Measurements from ENCODE around the gene P2RX6.
"Not testable (repeated sequence)": the region's sequence is repeated elsewhere in the genome, so short reads cannot be mapped to it uniquely, and the experiment has no call there.

P2RX6 gene

DNA sequence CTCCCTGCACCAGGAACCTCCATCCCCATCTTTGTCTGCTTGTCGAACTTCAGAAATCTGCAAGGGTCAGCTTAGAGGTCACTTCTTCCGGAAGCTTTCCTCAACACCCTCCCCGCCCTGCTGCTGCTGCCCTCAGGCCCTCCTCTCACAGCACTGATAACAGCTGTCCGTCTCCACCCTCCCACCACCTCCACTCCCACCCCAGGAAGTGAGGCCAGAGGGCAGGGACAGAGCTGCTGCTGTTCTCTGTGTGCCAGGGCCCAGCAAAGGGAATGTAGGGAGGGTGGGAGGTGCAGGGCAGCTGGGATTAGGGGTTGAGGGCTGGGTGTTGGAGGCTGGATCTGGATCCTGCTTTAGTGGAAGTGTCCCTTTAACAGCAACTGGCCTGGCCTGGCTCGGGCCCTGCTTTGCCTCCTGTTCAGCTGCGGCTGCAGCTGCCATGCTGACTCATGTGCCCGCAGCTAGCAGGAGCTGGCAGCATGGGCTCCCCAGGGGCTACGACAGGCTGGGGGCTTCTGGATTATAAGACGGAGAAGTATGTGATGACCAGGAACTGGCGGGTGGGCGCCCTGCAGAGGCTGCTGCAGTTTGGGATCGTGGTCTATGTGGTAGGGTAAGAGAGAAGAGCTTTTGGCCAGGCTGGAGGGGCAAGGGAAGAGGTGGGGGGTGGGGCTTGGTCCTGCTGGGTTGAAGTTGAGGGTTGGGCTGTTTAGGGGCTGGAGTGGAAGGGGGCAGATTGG is at the start of gene P2RX6:
Gene P2RX6 (plus strand): TSS at position 440 of the 740 bp plus-strand sequence. CDS start 10 bp downstream, at position 450.
- DNase-seq = no peak

DNA sequence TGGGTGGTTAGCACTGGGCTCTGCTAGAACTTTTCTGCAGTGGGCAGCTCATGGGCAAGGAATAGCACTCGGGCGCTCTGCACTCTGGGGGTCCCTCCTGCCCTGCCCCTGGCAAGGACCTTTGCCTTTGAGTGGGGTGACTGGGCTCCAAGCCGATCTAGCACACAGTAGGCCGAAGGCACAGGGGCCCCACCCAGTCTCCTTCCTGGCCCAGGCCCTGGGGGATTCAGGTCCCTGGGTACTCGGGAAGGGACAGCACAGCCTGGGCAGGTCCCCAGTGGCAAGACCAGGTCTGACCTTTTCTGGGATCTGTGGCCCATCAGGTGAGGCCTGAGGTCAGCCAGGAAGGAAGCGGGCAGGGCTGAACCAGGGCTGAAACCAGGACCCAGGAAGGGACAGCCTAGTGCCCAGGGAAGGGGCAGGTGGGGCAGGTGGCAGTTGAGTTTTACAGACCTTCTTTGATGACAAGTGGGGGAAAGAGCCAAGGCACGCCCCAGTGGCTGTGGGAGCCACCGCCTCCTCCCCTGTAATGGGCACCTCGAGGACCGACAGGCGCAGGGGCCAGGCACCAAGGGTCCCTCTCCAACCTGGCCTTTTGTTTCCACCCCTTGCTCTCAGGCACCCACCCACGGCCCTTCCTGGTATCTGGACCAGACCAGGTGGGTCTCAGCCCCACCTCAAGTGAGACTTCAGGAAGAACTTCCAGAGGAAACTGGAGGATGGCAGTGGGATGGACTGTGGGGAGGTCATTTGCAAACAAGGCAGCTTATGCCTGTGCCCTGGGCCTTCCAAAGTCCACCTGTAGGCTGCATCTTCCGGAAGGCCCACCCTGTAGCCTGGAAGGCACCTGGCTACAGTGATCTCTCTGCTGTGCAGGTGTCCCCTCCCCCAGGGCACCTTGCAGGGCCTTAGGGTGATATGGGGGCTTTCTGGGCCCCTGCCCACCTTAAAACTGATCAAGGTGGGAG is 48.8 kb upstream of the P2RX6 start:
- no peak for DNase-seq

- DNase-seq = no peak
Observed at GRCh38 chr22:20966883-20967696, 47.9 kb upstream of the P2RX6 start, which contains the start of gene AIFM3. AIFM3 (plus strand) TSS chr22:20967255; CDS start chr22:20967945, 690 bp downstream.

DNA sequence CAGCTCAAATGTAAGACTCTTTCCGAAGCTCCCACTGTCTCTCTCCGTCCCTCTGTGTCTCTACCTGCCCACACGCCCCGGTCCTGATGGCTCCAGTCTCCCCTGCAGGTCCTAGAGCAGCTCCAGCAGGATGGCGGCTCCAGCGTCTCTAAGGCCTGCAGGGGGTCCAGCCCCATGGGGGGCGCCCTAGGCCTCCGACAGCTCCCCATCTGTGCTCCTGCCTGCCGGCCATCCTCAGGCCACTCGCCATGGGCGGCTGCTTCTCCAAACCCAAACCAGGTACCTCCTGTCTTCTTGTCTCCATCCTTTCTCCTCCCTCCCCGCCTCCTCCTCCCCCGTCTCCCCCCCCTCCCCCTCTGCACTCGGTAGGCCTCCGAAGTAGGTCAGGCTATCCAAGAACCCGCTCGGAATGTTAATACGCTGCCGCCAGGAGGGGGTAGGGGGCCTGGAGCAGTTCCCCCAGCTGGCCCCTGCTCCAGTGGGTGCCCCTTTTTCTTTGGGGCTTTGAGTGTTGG is 47.2 kb upstream of the P2RX6 start:
- no peak for DNase-seq

DNA sequence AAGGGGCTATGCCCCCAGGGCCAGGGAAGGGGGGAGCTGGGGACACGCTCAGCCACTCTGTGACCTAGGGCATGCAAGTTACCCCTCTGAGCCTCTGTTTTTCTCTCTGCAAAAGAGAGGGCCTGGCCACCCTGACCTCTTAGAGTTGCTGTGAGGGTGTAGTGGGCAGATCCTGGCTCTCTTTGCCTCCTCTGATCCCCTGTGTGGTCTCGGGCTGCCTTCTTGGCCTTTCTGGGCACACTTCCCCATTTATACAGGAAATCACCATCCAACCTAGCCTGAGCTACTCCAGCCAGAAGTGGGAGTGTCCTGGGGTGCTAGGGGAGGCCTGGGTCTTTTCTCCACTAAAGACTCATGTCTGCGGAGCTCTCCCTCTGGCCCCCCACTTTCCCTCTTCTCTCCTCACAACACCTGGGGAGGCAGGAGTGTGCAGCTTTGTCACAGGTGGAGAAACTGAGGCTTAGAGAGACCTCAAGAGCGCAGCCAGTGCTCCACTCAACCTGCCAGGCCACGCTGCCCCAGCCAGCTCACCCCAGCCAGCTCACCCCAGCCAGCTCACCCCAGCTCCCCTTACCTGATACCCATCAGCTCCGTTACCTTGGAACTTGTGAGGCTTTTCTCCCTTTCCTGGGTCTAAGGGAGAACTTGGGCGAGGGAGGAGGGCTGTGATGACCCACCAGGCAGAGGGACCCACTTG is 46.5 kb upstream of the P2RX6 start:
- DNase-seq = no peak

DNA sequence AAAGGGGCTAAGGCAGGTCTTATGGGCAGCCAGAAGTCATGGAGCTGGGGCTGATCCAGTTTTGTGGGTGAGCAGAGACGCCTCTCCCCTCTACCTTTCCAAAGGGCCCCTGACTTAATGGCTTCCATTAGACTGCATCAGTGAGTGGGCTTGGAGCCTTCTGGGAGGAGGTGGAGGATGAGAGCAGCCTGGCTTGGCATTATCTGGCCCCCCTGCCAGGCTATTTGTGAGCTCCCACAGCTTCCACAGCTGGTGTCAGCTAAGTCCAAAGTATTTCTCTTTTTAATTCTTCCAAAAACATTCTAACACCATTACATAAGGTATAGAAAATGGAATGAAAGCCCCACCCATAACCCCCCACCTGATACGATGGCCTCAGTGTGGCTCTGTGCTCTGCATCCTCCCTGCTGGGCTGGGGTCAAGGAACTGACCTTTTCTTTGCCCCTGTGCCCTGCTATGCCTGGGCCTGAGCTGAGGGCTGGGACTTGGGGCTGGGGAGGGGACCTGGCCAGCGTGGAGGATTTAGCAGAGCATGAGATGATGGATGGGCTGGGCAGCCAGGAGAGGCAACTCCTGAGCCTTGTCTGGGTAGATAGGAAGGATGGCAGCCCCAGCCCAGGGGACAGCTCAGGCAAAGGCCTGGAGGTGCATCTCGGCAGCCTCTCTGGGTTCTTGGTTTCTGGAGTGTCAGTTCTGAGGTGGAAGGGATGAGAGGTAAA is 43.9 kb upstream of the P2RX6 start:
- DNase-seq = no peak

DNA sequence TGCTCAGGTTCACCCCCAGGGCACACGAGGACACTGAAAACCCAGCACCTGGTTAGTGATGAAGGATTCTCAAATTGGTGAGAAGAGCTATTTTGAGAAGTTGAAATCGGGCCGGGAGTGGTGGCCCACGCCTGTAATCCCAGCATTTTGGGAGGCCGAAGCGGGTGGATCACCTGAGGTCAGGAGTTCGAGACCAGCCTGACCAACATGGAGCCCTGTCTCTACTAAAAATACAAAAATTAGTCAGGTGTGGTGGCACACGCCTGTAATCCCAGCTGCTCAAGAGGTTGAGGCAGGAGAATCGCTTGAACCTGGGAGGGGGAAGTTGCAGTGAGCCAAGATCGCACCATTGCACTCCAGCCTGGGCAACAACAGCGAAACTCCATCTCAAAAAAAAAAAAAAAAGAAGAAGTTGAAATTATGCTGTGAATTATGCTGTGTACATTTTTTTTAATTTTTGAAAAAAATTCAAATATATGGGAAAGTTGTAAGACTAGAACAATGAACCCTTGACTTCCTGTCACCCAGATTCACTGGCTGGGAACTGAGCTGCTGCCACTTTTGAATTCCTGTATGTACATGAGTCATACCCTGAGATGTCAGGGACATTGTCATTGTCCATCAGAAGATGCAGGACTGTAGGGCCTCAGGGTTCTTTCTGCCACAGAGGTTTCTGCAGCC is 42.8 kb upstream of the P2RX6 start:
- DNase-seq = not testable (repeated sequence)

DNA sequence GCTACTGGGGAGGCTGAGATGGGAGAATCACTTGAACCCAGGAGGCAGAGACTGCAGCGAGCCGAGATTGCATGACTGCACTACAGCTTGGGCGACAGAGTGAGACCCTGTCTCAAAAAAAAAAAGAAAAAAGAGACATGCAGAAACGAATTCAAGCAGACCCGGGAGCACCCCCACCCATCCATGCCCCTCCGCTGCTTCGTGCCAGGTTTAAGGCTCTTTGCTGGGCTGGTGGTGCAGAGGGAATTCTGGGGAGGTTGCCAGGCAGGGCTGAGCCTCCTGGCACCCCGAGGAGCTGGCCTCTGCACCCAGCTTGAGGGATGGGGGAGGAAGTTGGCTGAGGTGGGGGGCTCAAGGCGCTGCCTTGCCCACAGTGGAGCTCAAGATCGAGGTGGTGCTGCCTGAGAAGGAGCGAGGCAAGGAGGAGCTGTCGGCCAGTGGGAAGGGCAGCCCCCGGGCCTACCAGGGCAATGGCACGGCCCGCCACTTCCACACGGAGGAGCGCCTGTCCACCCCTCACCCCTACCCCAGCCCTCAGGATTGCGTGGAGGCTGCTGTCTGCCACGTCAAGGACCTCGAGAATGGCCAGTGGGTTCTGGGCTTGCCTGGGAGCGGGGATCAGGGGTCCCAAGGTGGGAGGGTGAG is 41.9 kb upstream of the P2RX6 start:
- no peak for DNase-seq

- no peak for DNase-seq
Observed at GRCh38 chr22:20973634-20974286, 41.2 kb upstream of the P2RX6 start.

DNA sequence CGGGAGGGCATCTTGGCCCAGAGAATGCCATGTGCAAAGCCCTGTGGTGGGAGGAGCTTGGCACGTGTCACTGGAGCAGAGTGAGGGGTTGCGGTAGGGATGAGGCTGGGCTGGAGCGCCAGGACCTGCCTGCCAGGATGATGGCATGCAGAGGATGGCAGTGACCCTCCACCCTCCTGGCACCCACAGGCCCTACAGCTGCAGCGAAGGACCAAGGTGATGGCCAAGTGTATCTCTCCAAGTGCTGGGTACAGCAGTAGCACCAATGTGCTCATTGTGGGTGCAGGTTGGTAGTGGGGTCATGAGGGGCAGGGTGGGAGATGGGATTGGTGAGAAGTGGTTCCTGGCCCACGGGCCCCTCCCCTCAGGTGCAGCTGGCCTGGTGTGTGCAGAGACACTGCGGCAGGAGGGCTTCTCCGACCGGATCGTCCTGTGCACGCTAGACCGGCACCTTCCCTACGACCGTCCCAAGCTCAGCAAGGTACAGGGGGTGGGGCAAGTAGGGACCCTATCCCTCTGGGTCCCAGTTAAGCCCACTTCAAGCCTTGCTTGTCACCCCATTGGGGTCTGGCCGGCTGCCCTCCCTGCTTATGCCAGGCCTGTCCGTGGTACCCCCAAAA is 40.5 kb upstream of the P2RX6 start:
- no peak for DNase-seq

- no peak for DNase-seq
Observed at GRCh38 chr22:20975541-20976290, 39.2 kb upstream of the P2RX6 start.

DNA sequence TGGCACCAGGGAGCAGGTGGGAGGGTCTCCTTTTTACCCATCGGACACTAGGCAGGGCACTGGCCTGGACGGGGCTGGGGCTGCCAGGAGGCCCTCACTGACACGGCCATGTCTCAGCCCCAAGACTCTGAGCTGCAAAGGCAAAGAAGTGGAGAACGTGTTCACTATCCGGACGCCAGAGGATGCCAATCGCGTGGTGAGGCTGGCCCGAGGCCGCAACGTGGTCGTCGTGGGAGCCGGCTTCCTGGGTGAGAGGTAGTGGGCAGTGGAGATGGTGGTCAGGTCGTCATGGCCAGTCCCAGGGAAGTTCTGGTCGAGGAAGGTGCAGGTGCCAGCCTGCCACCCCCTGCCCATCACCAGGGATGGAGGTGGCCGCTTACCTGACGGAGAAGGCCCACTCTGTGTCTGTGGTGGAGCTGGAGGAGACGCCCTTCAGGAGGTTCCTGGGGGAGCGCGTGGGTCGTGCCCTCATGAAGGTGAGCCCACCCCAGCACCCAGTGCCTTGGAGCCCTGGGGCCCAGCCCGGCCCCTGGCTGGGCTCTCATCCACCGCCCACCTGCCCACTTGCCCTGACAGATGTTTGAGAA is 38.6 kb upstream of the P2RX6 start:
- DNase-seq = no peak

DNA sequence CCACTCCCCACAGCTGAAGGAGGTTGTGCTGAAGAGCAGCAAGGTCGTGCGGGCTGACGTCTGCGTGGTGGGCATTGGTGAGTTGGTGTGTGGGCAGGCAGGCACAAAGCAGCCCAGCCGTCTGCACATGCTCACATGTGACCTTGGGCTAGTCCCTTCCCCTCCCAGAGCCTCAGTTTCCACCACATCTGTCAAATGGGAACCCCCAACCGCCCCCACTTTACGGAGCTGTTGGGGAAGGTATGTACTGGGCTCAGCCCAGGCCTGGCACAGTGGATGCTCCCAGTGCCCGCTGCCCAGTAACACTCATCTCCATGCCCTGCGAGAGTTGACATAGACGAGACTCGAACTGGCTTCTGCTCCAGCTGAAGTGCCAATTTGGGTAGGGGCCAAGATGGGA is 37.9 kb upstream of the P2RX6 start:
- DNase-seq = no peak

- no peak for DNase-seq
Observed at GRCh38 chr22:20977516-20978170, 37.3 kb upstream of the P2RX6 start.

DNA sequence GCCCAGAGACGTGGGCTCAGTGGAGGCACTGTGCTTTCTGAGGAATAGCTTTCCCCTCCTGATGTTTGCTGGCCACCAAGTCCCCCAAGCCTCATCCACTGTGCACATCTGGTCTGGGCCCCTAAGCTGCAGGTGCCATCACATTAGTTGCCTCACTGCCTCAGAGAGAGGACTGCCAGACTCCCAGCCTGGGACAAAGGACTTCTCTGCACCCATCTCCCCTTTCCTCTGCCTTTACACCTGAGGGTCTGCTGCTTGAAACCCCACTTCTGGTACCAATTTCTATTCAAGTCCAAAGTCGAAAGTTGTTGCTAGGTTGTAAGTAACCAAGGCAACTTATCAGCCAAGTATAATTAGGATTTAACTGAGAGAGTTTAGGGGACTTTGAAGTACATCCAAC is 36.5 kb upstream of the P2RX6 start:
- no peak for DNase-seq

DNA sequence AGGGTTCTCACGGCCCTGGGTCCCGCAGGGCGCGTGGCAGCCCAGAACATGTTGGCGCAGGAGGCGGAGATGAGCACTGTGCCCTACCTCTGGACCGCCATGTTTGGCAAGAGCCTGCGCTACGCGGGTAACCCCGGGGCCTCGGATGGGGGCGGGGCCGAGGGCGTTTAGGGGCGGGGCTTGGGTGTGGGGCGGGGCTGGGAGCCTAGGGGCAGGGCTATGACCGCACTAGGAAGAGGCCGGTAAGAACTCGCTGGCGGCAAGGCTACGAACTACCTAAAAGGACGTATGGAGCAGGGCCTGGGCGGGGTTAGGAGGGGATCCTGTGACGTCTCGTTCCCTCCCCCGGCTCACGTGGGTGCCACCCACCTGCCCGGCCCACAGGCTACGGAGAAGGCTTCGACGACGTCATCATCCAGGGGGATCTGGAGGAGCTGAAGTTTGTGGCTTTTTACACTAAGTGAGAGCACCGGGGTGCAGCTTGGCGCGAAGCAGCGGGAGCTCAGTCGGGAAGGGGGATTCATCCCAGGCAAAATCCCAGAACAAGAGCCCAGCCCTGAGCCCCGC is 35.6 kb upstream of the P2RX6 start:
- no peak for DNase-seq

- no peak for DNase-seq
Observed at GRCh38 chr22:20979940-20980453, 35.0 kb upstream of the P2RX6 start.

All from cerebellar nuclear complex (tissue), 1 donor.